Psoas muscle (tissue), 8 donors: Measurements from ENCODE around the gene ATP6V0E2. TPM values are rescaled to one million over a fixed set of nuclear protein-coding genes. Genes with fewer than 3 reads are reported as not detected.
A peak's percentile ranks its signal among the peaks of the same experiment; 100 is the strongest.
"Not testable (repeated sequence)": the region's sequence is repeated elsewhere in the genome, so short reads cannot be mapped to it uniquely, and the experiment has no call there.

Experiments
- ATAC-seq, 4 donors: fragments of 200-7000 bp; cut with Tn5 transposase; one replicate each; pipeline ENCODE4 v1.9.1; 2020; ENCODE audit warnings: moderate library complexity in 3 of 4, mild to moderate bottlenecking in 2 of 4
- DNase-seq, 2 donors: peaks; one replicate each; pipeline ENCODE4 v3.0.0-alpha.2; 2020
- H3K27ac ChIP-seq: fragments of 200-600 bp; one replicate; pipeline ENCODE4 v1.8.0; 2022
- H3K27me3 ChIP-seq, 3 donors: fragments of 200-600 bp in 1 of 3; one replicate each; pipeline versions ENCODE4 v1.6.1 to v1.8.0; 2013 to 2022; ENCODE audit warnings: low read length in 2 of 3, mild to moderate bottlenecking in 2 of 3, moderate library complexity in 1 of 3; ENCODE audit not compliant: insufficient read depth in 3 of 3
- H3K36me3 ChIP-seq, 2 donors: fragments of 200-600 bp in 1 of 2; one replicate each; pipeline versions ENCODE4 v1.6.1 to v1.8.0; 2013 to 2022; ENCODE audit warnings: low read depth in 1 of 2, mild to moderate bottlenecking in 1 of 2, moderate library complexity in 1 of 2; ENCODE audit not compliant: insufficient read depth in 1 of 2
- H3K4me1 ChIP-seq: fragments of 200-600 bp; one replicate; pipeline ENCODE4 v1.8.0; 2022
- H3K4me3 ChIP-seq: fragments of 200-600 bp; one replicate; pipeline ENCODE4 v1.8.0; 2022; ENCODE audit warnings: mild to moderate bottlenecking
- H3K9me3 ChIP-seq: fragments of 200-600 bp; one replicate; pipeline ENCODE4 v1.8.0; 2022
- WGBS, 3 donors: extraction: QIAGEN DNeasy Blood & Tissue Kit; methylation state at CpG; one replicate each; pipeline versions ENCODE4 v1.1.6 to v1.1.7; 2013; 5-methylcytosine and 5-hydroxymethylcytosine counted together
- intact Hi-C, 2 donors: fragments of 100-400 bp; cut with DNase I; formaldehyde crosslinking; loops; one replicate each; pipeline versions ENCODE4 v1.11.0 to v1.14.2; 2022
- polyA plus RNA-seq, 3 donors: library from polyadenylated mRNA; stranded (reverse); fragments of 200-250 nt; gene quantifications; one replicate each; pipeline ENCODE4 v1.2.3, GENCODE V29; 2013
- total RNA-seq, 4 donors: library from RNA; stranded (reverse); fragmentation: NEBNext Ultra II Directional in 2 of 4; extraction: Animal tissue kit (Norgen Biotek cat#: 25700) in 2 of 4; gene quantifications; one replicate each; pipeline versions ENCODE4 v1.2.1 to v1.2.4, GENCODE V29; 2021 to 2023
- TF ChIP-seq, protein P1 (sequence below): fragments of 200-600 bp; IDR thresholded peaks from one replicate; pipeline ENCODE4 v1.8.0; 2022; ENCODE audit warnings: antibody characterized with exemption
- donor health status: healthy with polysubstance abuse.
- donor health status: DM: no; HTN: no; CAD: no; lungs with moderate emphysema.
- donor health status: Bipolar disorder and iron deficiency.
- donor health status: healthy.
- donor health status: DM: yes; HTN: yes; CAD: no.
- donor health status: DM: no; HTN: no; CAD: no.
- donor health status: DM: no; HTN: no; CAD: no.
- donor health status: DM: yes; HTN: yes; CAD: no.

ATP6V0E2 gene
- total and polyA plus RNA-seq, 7 donors: 3.7 to 12.8 (median 11.3) TPM

DNA sequence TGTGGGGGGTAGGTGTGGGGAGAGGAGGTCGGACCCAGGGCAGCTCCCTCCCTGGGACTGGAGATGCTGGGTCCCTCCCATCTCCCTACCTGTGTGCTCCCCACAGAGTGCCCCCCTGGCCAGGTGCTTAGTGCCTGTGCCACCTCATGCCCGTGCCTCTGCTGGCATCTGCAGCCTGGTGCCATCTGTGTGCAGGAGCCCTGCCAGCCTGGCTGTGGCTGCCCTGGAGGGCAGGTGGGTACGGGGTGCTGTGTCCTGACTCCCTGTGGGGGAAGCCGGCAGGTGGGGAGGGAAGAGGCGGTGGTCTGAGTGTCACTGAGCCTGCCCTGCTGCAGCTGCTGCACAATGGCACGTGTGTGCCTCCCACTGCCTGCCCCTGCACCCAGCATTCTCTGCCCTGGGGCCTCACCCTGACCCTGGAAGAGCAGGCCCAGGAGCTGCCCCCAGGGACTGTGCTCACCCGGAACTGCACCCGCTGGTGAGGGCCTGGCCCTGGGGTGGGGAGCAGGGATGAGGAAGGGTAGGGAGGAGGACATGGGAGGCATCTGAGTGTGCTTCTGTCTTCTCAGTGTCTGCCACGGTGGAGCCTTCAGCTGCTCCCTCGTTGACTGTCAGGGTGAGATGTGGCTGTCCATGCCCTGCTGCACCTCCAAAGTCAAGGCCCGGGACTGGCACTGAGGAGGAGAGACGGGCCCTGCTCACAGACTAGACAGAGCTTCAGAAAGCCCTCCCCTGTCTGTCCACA is 47.3 kb upstream of the ATP6V0E2 start:
- no peak overlapping the region for H3K27ac ChIP-seq
- H3K27me3 ChIP-seq: peaks cover 0 to 3% (median 0%) of the 10 kb centered on the region in 3 donors
- no peak overlapping the region for H3K4me3 ChIP-seq
- H3K4me1 ChIP-seq: no peaks in the 10 kb centered on the region
- no peaks in the 10 kb centered on the region for H3K36me3 ChIP-seq
- intact Hi-C loops: no loop called here
- DNase-seq (peak in 1 of 2 donors; percentile 16), ATAC-seq (peak in 1 of 4 donors; percentile 29)
- H3K9me3 ChIP-seq: no peaks in the 10 kb centered on the region
- WGBS, 3 donors: 70 to 86% (median 76%) methylated on average over 10 to 12 of the region's 12 CpGs
- TF ChIP-seq, protein P1, sequence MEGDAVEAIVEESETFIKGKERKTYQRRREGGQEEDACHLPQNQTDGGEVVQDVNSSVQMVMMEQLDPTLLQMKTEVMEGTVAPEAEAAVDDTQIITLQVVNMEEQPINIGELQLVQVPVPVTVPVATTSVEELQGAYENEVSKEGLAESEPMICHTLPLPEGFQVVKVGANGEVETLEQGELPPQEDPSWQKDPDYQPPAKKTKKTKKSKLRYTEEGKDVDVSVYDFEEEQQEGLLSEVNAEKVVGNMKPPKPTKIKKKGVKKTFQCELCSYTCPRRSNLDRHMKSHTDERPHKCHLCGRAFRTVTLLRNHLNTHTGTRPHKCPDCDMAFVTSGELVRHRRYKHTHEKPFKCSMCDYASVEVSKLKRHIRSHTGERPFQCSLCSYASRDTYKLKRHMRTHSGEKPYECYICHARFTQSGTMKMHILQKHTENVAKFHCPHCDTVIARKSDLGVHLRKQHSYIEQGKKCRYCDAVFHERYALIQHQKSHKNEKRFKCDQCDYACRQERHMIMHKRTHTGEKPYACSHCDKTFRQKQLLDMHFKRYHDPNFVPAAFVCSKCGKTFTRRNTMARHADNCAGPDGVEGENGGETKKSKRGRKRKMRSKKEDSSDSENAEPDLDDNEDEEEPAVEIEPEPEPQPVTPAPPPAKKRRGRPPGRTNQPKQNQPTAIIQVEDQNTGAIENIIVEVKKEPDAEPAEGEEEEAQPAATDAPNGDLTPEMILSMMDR: no peak

DNA sequence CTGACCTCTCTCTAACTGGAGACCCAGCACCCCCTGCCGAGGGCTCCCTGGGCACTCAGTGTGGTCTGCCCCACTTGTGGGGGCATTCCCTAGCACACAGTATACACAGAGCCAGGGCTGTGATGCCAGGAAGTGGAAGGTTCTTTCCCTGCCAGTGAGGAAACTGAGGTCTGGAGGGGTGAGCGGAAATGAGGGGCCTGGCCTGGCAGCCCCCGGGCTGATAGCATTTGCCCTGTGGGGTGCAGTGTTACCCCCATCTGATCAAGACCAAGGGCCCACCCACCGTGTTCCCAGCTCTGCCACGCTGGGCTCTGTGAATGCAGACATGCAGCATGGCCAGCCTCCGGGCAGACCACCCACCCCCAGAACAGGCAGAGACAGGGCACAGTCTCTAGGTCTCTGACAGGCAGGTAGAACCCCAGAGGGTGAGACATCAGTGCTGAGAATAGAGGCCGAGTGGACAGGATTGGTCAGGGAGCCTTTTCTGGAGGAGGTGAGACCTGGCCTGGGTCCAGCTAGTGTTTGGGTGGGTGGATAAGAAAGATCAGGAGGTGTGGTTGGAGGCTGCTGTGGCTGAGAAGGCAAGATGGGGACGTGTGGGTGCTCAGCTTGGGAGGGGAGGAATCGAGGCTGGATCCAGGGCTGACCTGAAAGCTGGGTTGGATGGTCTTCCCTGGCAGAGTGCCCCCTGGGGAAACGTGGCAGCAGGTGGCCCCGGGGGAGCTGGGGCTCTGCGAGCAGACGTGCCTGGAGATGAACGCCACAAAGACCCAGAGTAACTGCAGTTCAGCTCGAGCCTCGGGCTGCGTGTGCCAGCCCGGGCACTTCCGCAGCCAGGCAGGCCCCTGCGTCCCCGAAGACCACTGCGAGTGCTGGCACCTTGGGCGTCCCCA is 46.4 kb upstream of the ATP6V0E2 start:
- intact Hi-C loops: no loop called here
- DNase-seq: peak in 1 of 2 donors; percentile 34

DNA sequence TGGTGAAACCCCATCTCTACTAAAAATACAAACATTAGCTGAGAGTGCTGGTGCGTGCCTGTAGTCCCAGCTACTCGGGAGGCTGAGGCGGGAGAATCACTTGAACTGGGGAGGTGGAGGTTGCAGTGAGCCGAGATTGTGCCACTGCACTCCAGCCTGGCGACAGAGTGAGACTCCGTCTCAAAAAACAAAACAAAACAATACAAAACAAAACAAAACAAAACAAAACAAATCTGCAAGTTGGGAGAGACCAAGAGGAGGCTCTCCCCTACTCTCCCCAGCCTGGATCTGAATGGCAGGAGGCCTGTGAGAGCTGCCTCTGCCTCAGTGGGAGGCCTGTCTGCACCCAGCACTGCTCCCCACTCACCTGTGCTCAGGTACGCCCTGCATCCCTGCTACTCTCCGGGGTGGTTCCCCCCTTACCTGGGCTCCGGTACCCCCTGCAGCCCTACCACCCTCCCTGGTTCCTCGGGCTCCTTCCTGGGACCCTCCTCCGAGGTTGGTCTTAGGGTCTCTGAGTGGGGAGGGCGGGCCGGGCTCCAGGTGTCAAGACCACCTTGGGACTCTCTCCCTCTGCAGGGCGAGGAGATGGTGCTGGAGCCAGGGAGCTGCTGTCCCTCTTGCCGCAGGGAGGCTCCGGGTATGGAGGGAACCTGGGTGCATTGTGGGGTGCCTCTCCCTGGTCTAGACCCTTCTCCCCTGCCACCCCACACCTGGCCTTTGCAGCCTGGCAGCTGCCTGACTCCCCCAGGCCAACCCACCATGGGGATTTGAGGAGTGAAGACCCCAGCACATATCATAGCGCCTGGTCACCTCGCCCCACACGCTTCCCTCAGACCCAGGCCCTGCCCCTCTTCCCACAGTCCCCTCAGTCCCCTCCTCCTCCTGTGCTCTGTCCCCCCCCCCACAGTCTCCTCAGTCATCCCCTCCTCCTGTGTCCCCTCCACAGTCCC is 45.1 kb upstream of the ATP6V0E2 start:
- ATAC-seq: no peak
- Histone ChIP-seq H3K4me3 (no peak overlapping the region), H3K9me3 (no peaks in the 10 kb centered on the region), H3K4me1 (no peaks in the 10 kb centered on the region), H3K27me3 (peaks cover 0 to 7% (median 0%) of the 10 kb centered on the region in 3 donors), H3K36me3 (no peaks in the 10 kb centered on the region), H3K27ac (no peak overlapping the region)
- TF ChIP-seq, protein P1: no peak
- peak in 1 of 2 donors; percentile 24 for DNase-seq
- 86 to 92% (median 91%) methylated on average over 17 to 19 of the region's 19 CpGs for WGBS, 3 donors
- intact Hi-C loops: no loop called here

More for the DNA sequence above, 46.4 kb upstream of the ATP6V0E2 start:
- H3K4me1 ChIP-seq: no peaks in the 10 kb centered on the region
- no peak overlapping the region for H3K4me3 ChIP-seq
- no peak for ATAC-seq
- TF ChIP-seq, protein P1: no peak
- WGBS, 3 donors: 80 to 83% (median 82%) methylated on average over 23 of the region's 23 CpGs
- H3K27me3 ChIP-seq: peaks cover 0 to 5% (median 0%) of the 10 kb centered on the region in 3 donors
- H3K36me3 ChIP-seq: no peaks in the 10 kb centered on the region
- no peak overlapping the region for H3K27ac ChIP-seq
- no peaks in the 10 kb centered on the region for H3K9me3 ChIP-seq

DNA sequence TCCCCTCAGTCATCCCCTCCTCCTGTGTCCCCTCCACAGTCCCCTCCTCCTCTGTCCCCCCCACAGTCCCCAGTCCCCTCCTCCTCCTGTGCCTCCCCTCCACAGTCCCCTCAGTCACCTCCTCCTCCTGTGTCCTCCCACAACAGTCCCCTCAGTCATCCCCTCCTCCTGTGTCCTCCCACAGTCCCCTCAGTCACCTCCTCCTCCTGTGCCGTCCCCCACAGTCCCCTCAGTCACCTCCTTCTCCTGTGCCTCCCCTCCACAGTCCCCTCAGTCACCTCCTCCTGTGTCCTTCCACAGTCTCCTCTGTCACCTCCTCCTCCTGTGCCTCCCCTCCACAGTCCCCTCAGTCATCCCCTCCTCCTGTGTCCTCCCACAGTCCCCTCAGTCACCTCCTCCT is 43.2 kb upstream of the ATP6V0E2 start:
- H3K4me3 ChIP-seq, H3K27ac ChIP-seq, H3K9me3 ChIP-seq, intact Hi-C loops, H3K4me1 ChIP-seq, H3K36me3 ChIP-seq, DNase-seq, ATAC-seq, H3K27me3 ChIP-seq: not testable (repeated sequence)
- 33 to 83% (median 70%) methylated on average over 1 of the region's 1 CpG for WGBS, 3 donors
